HG03460 (cell line): Measurements from ENCODE around the gene SLCO4C1.
"Not testable (repeated sequence)": the region's sequence is repeated elsewhere in the genome, so short reads cannot be mapped to it uniquely, and the experiment has no call there.

Experiments used
- ATAC-seq: cut with Tn5 transposase; IDR thresholded peaks from one replicate; pipeline ENCODE4 v1.9.1; 2021; ENCODE audit not compliant: unreplicated experiment

Gene SLCO4C1

GRCh38 chr5:102296178-102296817, at the start of gene SLCO4C1:
Gene SLCO4C1 (minus strand): TSS chr5:102296284. CDS start chr5:102296262, 22 bp downstream.
- peak; percentile 98 for ATAC-seq

GRCh38 chr5:102341681-102342288, 45.7 kb upstream of the SLCO4C1 start:
- ATAC-seq: no peak

- no peak for ATAC-seq
Observed at GRCh38 chr5:102324714-102325113, 28.6 kb upstream of the SLCO4C1 start.

GRCh38 chr5:102318801-102319200, 22.7 kb upstream of the SLCO4C1 start:
- not testable (repeated sequence) for ATAC-seq

- ATAC-seq: no peak
Observed at GRCh38 chr5:102314328-102314727, 18.2 kb upstream of the SLCO4C1 start.

- ATAC-seq: no peak
Observed at GRCh38 chr5:102313912-102314311, 17.8 kb upstream of the SLCO4C1 start.

- no peak for ATAC-seq
Observed at GRCh38 chr5:102312586-102313370, 16.7 kb upstream of the SLCO4C1 start.

GRCh38 chr5:102309586-102309985, 13.5 kb upstream of the SLCO4C1 start:
- ATAC-seq: no peak

- ATAC-seq: no peak
Observed at GRCh38 chr5:102307232-102307631, 11.1 kb upstream of the SLCO4C1 start.

GRCh38 chr5:102306121-102306520, 10.0 kb upstream of the SLCO4C1 start:
- ATAC-seq: no peak

- ATAC-seq: peak; percentile 4
Observed at GRCh38 chr5:102295534-102296177, 428 bp downstream of the SLCO4C1 start.

- ATAC-seq: no peak
Observed at GRCh38 chr5:102294886-102295395, 1.1 kb downstream of the SLCO4C1 start.

- ATAC-seq: no peak
Observed at GRCh38 chr5:102290004-102290403, 6.1 kb downstream of the SLCO4C1 start.

- no peak for ATAC-seq
Observed at GRCh38 chr5:102289251-102289899, 6.7 kb downstream of the SLCO4C1 start.

- ATAC-seq: no peak
Observed at GRCh38 chr5:102288630-102289029, 7.5 kb downstream of the SLCO4C1 start.

GRCh38 chr5:102286476-102286875, 9.6 kb downstream of the SLCO4C1 start:
- ATAC-seq: no peak

- ATAC-seq: peak; percentile 67
Observed at GRCh38 chr5:102283102-102283797, 12.8 kb downstream of the SLCO4C1 start.

GRCh38 chr5:102279711-102280110, 16.4 kb downstream of the SLCO4C1 start:
- ATAC-seq: no peak

- no peak for ATAC-seq
Observed at GRCh38 chr5:102278231-102278630, 17.9 kb downstream of the SLCO4C1 start.

- no peak for ATAC-seq
Observed at GRCh38 chr5:102277144-102277543, 18.9 kb downstream of the SLCO4C1 start.
